ENCODE results near the gene CDC42BPG.

The CDC42BPG gene

GRCh38 chr11:64789331-64790204 is 54.9 kb downstream of the CDC42BPG start:
- DNase-seq, result no peak

GRCh38 chr11:64788321-64789215 is 55.9 kb downstream of the CDC42BPG start:
- no peak for DNase-seq

GRCh38 chr11:64787526-64788320 is 56.7 kb downstream of the CDC42BPG start:
- peak; percentile 36 for DNase-seq

GRCh38 chr11:64786308-64786707 is 58.1 kb downstream of the CDC42BPG start:
- no peak for DNase-seq

- no peak for DNase-seq
Measured at GRCh38 chr11:64784813-64785581, 59.5 kb downstream of the CDC42BPG start.

GRCh38 chr11:64778473-64779298 is 65.8 kb downstream of the CDC42BPG start, which contains the start of gene SF1:
Gene SF1, minus strand, starts transcription at chr11:64778542. Its CDS starts 150 bp downstream, at chr11:64778392.
- peak; percentile 100 for DNase-seq

- DNase-seq, result no peak
Measured at GRCh38 chr11:64778223-64778472, 66.3 kb downstream of the CDC42BPG start.

- DNase-seq, result peak; percentile 81
Measured at GRCh38 chr11:64777449-64778222, 66.8 kb downstream of the CDC42BPG start.

- no peak for DNase-seq
Measured at GRCh38 chr11:64776875-64777274, 67.6 kb downstream of the CDC42BPG start.

- DNase-seq, result no peak
Measured at GRCh38 chr11:64776425-64776824, 68.0 kb downstream of the CDC42BPG start.

- no peak for DNase-seq
Measured at GRCh38 chr11:64774144-64774543, 70.3 kb downstream of the CDC42BPG start.
